GM19023 (cell line): ENCODE measurements around the gene NDEL1.

ENCODE experiments used
- ATAC-seq: cut with Tn5 transposase; IDR thresholded peaks from one replicate; pipeline ENCODE4 v1.9.1; 2021; ENCODE audit warnings: mild to moderate bottlenecking, moderate library complexity; ENCODE audit not compliant: unreplicated experiment

Gene NDEL1

GRCh38 chr17:8476741-8477140 lies 41.1 kb downstream of the NDEL1 start:
- ATAC-seq, result no peak

- no peak for ATAC-seq
Measured at GRCh38 chr17:8477171-8477570, 41.5 kb downstream of the NDEL1 start.

GRCh38 chr17:8477715-8478441 lies 42.2 kb downstream of the NDEL1 start:
- ATAC-seq, result no peak

- ATAC-seq, result no peak
Measured at GRCh38 chr17:8479431-8479947, 43.8 kb downstream of the NDEL1 start.

- no peak for ATAC-seq
Measured at GRCh38 chr17:8480011-8480976, 44.6 kb downstream of the NDEL1 start.

GRCh38 chr17:8481089-8481488 lies 45.4 kb downstream of the NDEL1 start:
- ATAC-seq, result no peak

GRCh38 chr17:8481703-8482102 lies 46.0 kb downstream of the NDEL1 start:
- ATAC-seq, result no peak

GRCh38 chr17:8482546-8482945 lies 46.9 kb downstream of the NDEL1 start:
- ATAC-seq, result no peak

GRCh38 chr17:8484465-8484864 lies 48.8 kb downstream of the NDEL1 start:
- no peak for ATAC-seq

- no peak for ATAC-seq
Measured at GRCh38 chr17:8485491-8485890, 49.8 kb downstream of the NDEL1 start.

- ATAC-seq, result no peak
Measured at GRCh38 chr17:8487130-8487645, 51.5 kb downstream of the NDEL1 start.

GRCh38 chr17:8487743-8488142 lies 52.1 kb downstream of the NDEL1 start:
- no peak for ATAC-seq

- ATAC-seq, result no peak
Measured at GRCh38 chr17:8488491-8488890, 52.8 kb downstream of the NDEL1 start.

GRCh38 chr17:8488901-8489300 lies 53.2 kb downstream of the NDEL1 start:
- ATAC-seq, result no peak

- no peak for ATAC-seq
Measured at GRCh38 chr17:8489841-8490240, 54.2 kb downstream of the NDEL1 start.

- no peak for ATAC-seq
Measured at GRCh38 chr17:8490256-8491023, 54.8 kb downstream of the NDEL1 start.

- ATAC-seq, result no peak
Measured at GRCh38 chr17:8492121-8492520, 56.4 kb downstream of the NDEL1 start.

- no peak for ATAC-seq
Measured at GRCh38 chr17:8494021-8494420, 58.3 kb downstream of the NDEL1 start.

- ATAC-seq, result no peak
Measured at GRCh38 chr17:8494506-8495111, 58.9 kb downstream of the NDEL1 start.

GRCh38 chr17:8496081-8496480 lies 60.4 kb downstream of the NDEL1 start:
- no peak for ATAC-seq
